ENCODE results near the gene TMEM167B. TPM values are rescaled to one million over a fixed set of nuclear protein-coding genes. Genes with fewer than 3 reads are reported as not detected.

TMEM167B gene
- total and polyA plus RNA-seq, 2 of the 8 experiments (the other 6 are each of a cell fraction or from before 2014, with no cell fraction given): 3.6 to 14.8 TPM

GRCh38 chr1:109083501-109083900, 7.1 kb upstream of the TMEM167B start (continued):
- TF ChIP-seq SAP30 (IDR thresholded peaks at IDR 0.05; ENCODE audit: insufficient read depth, insufficient replicate concordance, low read length) (no peak), EP300 (IDR thresholded peaks at IDR 0.05; ENCODE audit: borderline replicate concordance in 1 of 2, low read depth in 2 of 2, low read length in 2 of 2) (no peak), ATF2 (IDR thresholded peaks at IDR 0.05; ENCODE audit: low read length) (no peak), RFX5 (IDR thresholded peaks at IDR 0.05; ENCODE audit: borderline replicate concordance, low read depth, low read length) (no peak), KDM4A (IDR thresholded peaks at IDR 0.05; ENCODE audit: low read depth, low read length, severe bottlenecking) (no peak)
- TF ChIP-seq, protein P1, sequence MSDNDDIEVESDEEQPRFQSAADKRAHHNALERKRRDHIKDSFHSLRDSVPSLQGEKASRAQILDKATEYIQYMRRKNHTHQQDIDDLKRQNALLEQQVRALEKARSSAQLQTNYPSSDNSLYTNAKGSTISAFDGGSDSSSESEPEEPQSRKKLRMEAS (IDR thresholded peaks at IDR 0.05): no peak

Measured in H1 (cell line).